Stimulated activated CD4-positive, alpha-beta T cell treated with anti-CD3 and anti-CD28 coated beads, Interleukin-4, amount 100 ng/mL, for 1 hour (primary cell): ENCODE measurements around the gene AKR1B1.

Source experiments
- DNase-seq: peaks from one replicate; pipeline ENCODE4 v3.0.0-alpha.2; 2020

Gene AKR1B1

GRCh38 chr7:134468475-134468874 is 9.6 kb upstream of the AKR1B1 start:
- no peak for DNase-seq

- DNase-seq: no peak
Measured at GRCh38 chr7:134468054-134468453, 9.2 kb upstream of the AKR1B1 start.

- no peak for DNase-seq
Measured at GRCh38 chr7:134465491-134465890, 6.6 kb upstream of the AKR1B1 start.

GRCh38 chr7:134464496-134464895 is 5.6 kb upstream of the AKR1B1 start:
- DNase-seq: no peak

GRCh38 chr7:134463751-134464150 is 4.9 kb upstream of the AKR1B1 start:
- DNase-seq: no peak

GRCh38 chr7:134462337-134462925 is 3.5 kb upstream of the AKR1B1 start:
- no peak for DNase-seq

GRCh38 chr7:134461916-134462315 is 3.0 kb upstream of the AKR1B1 start:
- no peak for DNase-seq

- DNase-seq: no peak
Measured at GRCh38 chr7:134459981-134460380, 1.1 kb upstream of the AKR1B1 start.

- DNase-seq: peak; percentile 54
Measured at GRCh38 chr7:134458341-134458805, 527 bp downstream of the AKR1B1 start.

- DNase-seq: no peak
Measured at GRCh38 chr7:134457210-134457609, 1.7 kb downstream of the AKR1B1 start.

GRCh38 chr7:134454277-134454676 is 4.6 kb downstream of the AKR1B1 start:
- DNase-seq: no peak

- no peak for DNase-seq
Measured at GRCh38 chr7:134453518-134453917, 5.4 kb downstream of the AKR1B1 start.

- DNase-seq: no peak
Measured at GRCh38 chr7:134452991-134453473, 5.9 kb downstream of the AKR1B1 start.

- DNase-seq: no peak
Measured at GRCh38 chr7:134452419-134452838, 6.5 kb downstream of the AKR1B1 start.

- DNase-seq: no peak
Measured at GRCh38 chr7:134451656-134452055, 7.2 kb downstream of the AKR1B1 start.

- DNase-seq: no peak
Measured at GRCh38 chr7:134450294-134451000, 8.5 kb downstream of the AKR1B1 start.

GRCh38 chr7:134449680-134450079 is 9.2 kb downstream of the AKR1B1 start:
- DNase-seq: no peak

GRCh38 chr7:134448356-134449229 is 10.3 kb downstream of the AKR1B1 start:
- DNase-seq: no peak

- DNase-seq: no peak
Measured at GRCh38 chr7:134447383-134447782, 11.5 kb downstream of the AKR1B1 start.

- no peak for DNase-seq
Measured at GRCh38 chr7:134446923-134447322, 12.0 kb downstream of the AKR1B1 start.

- no peak for DNase-seq
Measured at GRCh38 chr7:134446446-134446845, 12.5 kb downstream of the AKR1B1 start.

GRCh38 chr7:134444961-134445315 is 14.0 kb downstream of the AKR1B1 start:
- no peak for DNase-seq

- no peak for DNase-seq
Measured at GRCh38 chr7:134444198-134444960, 14.5 kb downstream of the AKR1B1 start.
